ENCODE measurements around the gene TEX22. TPM values are rescaled to one million over a fixed set of nuclear protein-coding genes. Genes with fewer than 3 reads are reported as not detected.

TEX22 gene
- polyA plus RNA-seq, 2 donors, result 0.06 to 0.14 TPM

- peaks cover 24 to 26% of the 10 kb centered on the region in 2 donors for H3K4me1 ChIP-seq (ENCODE audit: control insufficient read depth in 2 of 2, insufficient read depth in 2 of 2, low read length in 1 of 2)
- peaks cover 0 to 2% of the 10 kb centered on the region in 2 donors for H3K9me3 ChIP-seq (ENCODE audit: control insufficient read depth in 2 of 2, insufficient read depth in 1 of 2, low read depth in 1 of 2, low read length in 1 of 2)
- no peaks in the 10 kb centered on the region for H3K27me3 ChIP-seq (ENCODE audit: control insufficient read depth in 1 of 2, insufficient read depth in 2 of 2, low read length in 2 of 2)
- peak overlapping the region; percentile 68 to 84 for H3K4me3 ChIP-seq (ENCODE audit: low read depth in 1 of 2, low read length in 2 of 2)
- no peak overlapping the region for H3K27ac ChIP-seq (ENCODE audit: low read depth in 2 of 2, low read length in 1 of 2)
- WGBS, 2 donors, result 72 to 75% methylated on average over 19 of the region's 19 CpGs
- H3K36me3 ChIP-seq (ENCODE audit: control insufficient read depth in 2 of 2, insufficient read depth in 2 of 2, low read length in 1 of 2), result peaks cover 0 to 4% of the 10 kb centered on the region in 2 donors
Measured at GRCh38 chr14:105418269-105419194, 20.2 kb downstream of the TEX22 start.

GRCh38 chr14:105419195-105420091 lies 21.1 kb downstream of the TEX22 start, which contains the start of gene MTA1:
MTA1 (plus strand) TSS chr14:105419827; CDS start chr14:105420036, 209 bp downstream.
- peaks cover 0 to 4% of the 10 kb centered on the region in 2 donors for H3K36me3 ChIP-seq (ENCODE audit: control insufficient read depth in 2 of 2, insufficient read depth in 2 of 2, low read length in 1 of 2)
- H3K27ac ChIP-seq (ENCODE audit: low read depth in 2 of 2, low read length in 1 of 2), result peak within 1 kb of the TSS; percentile 48 to 61
- H3K4me1 ChIP-seq (ENCODE audit: control insufficient read depth in 2 of 2, insufficient read depth in 2 of 2, low read length in 1 of 2), result peaks cover 23 to 25% of the 10 kb centered on the region in 2 donors
- peak within 1 kb of the TSS; percentile 68 to 84 for H3K4me3 ChIP-seq (ENCODE audit: low read depth in 1 of 2, low read length in 2 of 2)
- H3K27me3 ChIP-seq (ENCODE audit: control insufficient read depth in 1 of 2, insufficient read depth in 2 of 2, low read length in 2 of 2), result no peaks in the 10 kb centered on the region
- 3 to 8% methylated on average over 33 to 96 of the region's 96 CpGs for WGBS, 2 donors
- H3K9me3 ChIP-seq (ENCODE audit: control insufficient read depth in 2 of 2, insufficient read depth in 1 of 2, low read depth in 1 of 2, low read length in 1 of 2), result peaks cover 0 to 2% of the 10 kb centered on the region in 2 donors

GRCh38 chr14:105420101-105420973 lies 22.0 kb downstream of the TEX22 start:
- Histone ChIP-seq H3K27me3 (ENCODE audit: control insufficient read depth in 1 of 2, insufficient read depth in 2 of 2, low read length in 2 of 2) (no peaks in the 10 kb centered on the region), H3K4me3 (ENCODE audit: low read depth in 1 of 2, low read length in 2 of 2) (peak overlapping the region; percentile 68 to 84), H3K36me3 (ENCODE audit: control insufficient read depth in 2 of 2, insufficient read depth in 2 of 2, low read length in 1 of 2) (peaks cover 0 to 8% of the 10 kb centered on the region in 2 donors), H3K4me1 (ENCODE audit: control insufficient read depth in 2 of 2, insufficient read depth in 2 of 2, low read length in 1 of 2) (peaks cover 22 to 23% of the 10 kb centered on the region in 2 donors), H3K27ac (ENCODE audit: low read depth in 2 of 2, low read length in 1 of 2) (peak overlapping the region; percentile 48 to 61), H3K9me3 (ENCODE audit: control insufficient read depth in 2 of 2, insufficient read depth in 1 of 2, low read depth in 1 of 2, low read length in 1 of 2) (peaks cover 0 to 2% of the 10 kb centered on the region in 2 donors)
- WGBS, 2 donors, result 2 to 4% methylated on average over 29 to 65 of the region's 67 CpGs

GRCh38 chr14:105420974-105421674 lies 22.8 kb downstream of the TEX22 start:
- peak overlapping the region; percentile 67 to 84 for H3K4me3 ChIP-seq (ENCODE audit: low read depth in 1 of 2, low read length in 2 of 2)

GRCh38 chr14:105421723-105422615 lies 23.6 kb downstream of the TEX22 start:
- no peak overlapping the region for H3K4me3 ChIP-seq (ENCODE audit: low read depth in 1 of 2, low read length in 2 of 2)
- H3K4me1 ChIP-seq (ENCODE audit: control insufficient read depth in 2 of 2, insufficient read depth in 2 of 2, low read length in 1 of 2), result peaks cover 22 to 23% of the 10 kb centered on the region in 2 donors
- WGBS, 2 donors, result 60 to 69% methylated on average over 32 of the region's 32 CpGs
- peak overlapping the region in 1 of 2 donors; percentile 5 for H3K27ac ChIP-seq (ENCODE audit: low read depth in 2 of 2, low read length in 1 of 2)
- peaks cover 2 to 3% of the 10 kb centered on the region in 2 donors for H3K9me3 ChIP-seq (ENCODE audit: control insufficient read depth in 2 of 2, insufficient read depth in 1 of 2, low read depth in 1 of 2, low read length in 1 of 2)
- peaks cover 0 to 15% of the 10 kb centered on the region in 2 donors for H3K36me3 ChIP-seq (ENCODE audit: control insufficient read depth in 2 of 2, insufficient read depth in 2 of 2, low read length in 1 of 2)
- H3K27me3 ChIP-seq (ENCODE audit: control insufficient read depth in 1 of 2, insufficient read depth in 2 of 2, low read length in 2 of 2), result no peaks in the 10 kb centered on the region

More at GRCh38 chr14:105420974-105421674, 22.8 kb downstream of the TEX22 start:
- 35 to 41% methylated on average over 23 of the region's 23 CpGs for WGBS, 2 donors
- H3K9me3 ChIP-seq (ENCODE audit: control insufficient read depth in 2 of 2, insufficient read depth in 1 of 2, low read depth in 1 of 2, low read length in 1 of 2), result peaks cover 0 to 2% of the 10 kb centered on the region in 2 donors
- H3K36me3 ChIP-seq (ENCODE audit: control insufficient read depth in 2 of 2, insufficient read depth in 2 of 2, low read length in 1 of 2), result peaks cover 0 to 12% of the 10 kb centered on the region in 2 donors
- peaks cover 22 to 23% of the 10 kb centered on the region in 2 donors for H3K4me1 ChIP-seq (ENCODE audit: control insufficient read depth in 2 of 2, insufficient read depth in 2 of 2, low read length in 1 of 2)
- peak overlapping the region in 1 of 2 donors; percentile 37 for H3K27ac ChIP-seq (ENCODE audit: low read depth in 2 of 2, low read length in 1 of 2)
- H3K27me3 ChIP-seq (ENCODE audit: control insufficient read depth in 1 of 2, insufficient read depth in 2 of 2, low read length in 2 of 2), result no peaks in the 10 kb centered on the region

GRCh38 chr14:105422695-105423487 lies 24.6 kb downstream of the TEX22 start:
- Histone ChIP-seq H3K4me1 (ENCODE audit: control insufficient read depth in 2 of 2, insufficient read depth in 2 of 2, low read length in 1 of 2) (peaks cover 22 to 23% of the 10 kb centered on the region in 2 donors), H3K27ac (ENCODE audit: low read depth in 2 of 2, low read length in 1 of 2) (peak overlapping the region in 1 of 2 donors; percentile 9), H3K4me3 (ENCODE audit: low read depth in 1 of 2, low read length in 2 of 2) (no peak overlapping the region), H3K36me3 (ENCODE audit: control insufficient read depth in 2 of 2, insufficient read depth in 2 of 2, low read length in 1 of 2) (peaks cover 0 to 15% of the 10 kb centered on the region in 2 donors), H3K9me3 (ENCODE audit: control insufficient read depth in 2 of 2, insufficient read depth in 1 of 2, low read depth in 1 of 2, low read length in 1 of 2) (peaks cover 0 to 3% of the 10 kb centered on the region in 2 donors), H3K27me3 (ENCODE audit: control insufficient read depth in 1 of 2, insufficient read depth in 2 of 2, low read length in 2 of 2) (no peaks in the 10 kb centered on the region)
- 76 to 80% methylated on average over 21 of the region's 21 CpGs for WGBS, 2 donors

- peaks cover 0 to 15% of the 10 kb centered on the region in 2 donors for H3K36me3 ChIP-seq (ENCODE audit: control insufficient read depth in 2 of 2, insufficient read depth in 2 of 2, low read length in 1 of 2)
- WGBS, 2 donors, result 94 to 96% methylated on average over 20 to 21 of the region's 21 CpGs
- H3K27me3 ChIP-seq (ENCODE audit: control insufficient read depth in 1 of 2, insufficient read depth in 2 of 2, low read length in 2 of 2), result no peaks in the 10 kb centered on the region
Measured at GRCh38 chr14:105423488-105424195, 25.3 kb downstream of the TEX22 start.

More at GRCh38 chr14:105423488-105424195, 25.3 kb downstream of the TEX22 start:
- peaks cover 19 to 23% of the 10 kb centered on the region in 2 donors for H3K4me1 ChIP-seq (ENCODE audit: control insufficient read depth in 2 of 2, insufficient read depth in 2 of 2, low read length in 1 of 2)
- peaks cover 0 to 3% of the 10 kb centered on the region in 2 donors for H3K9me3 ChIP-seq (ENCODE audit: control insufficient read depth in 2 of 2, insufficient read depth in 1 of 2, low read depth in 1 of 2, low read length in 1 of 2)
- no peak overlapping the region for H3K4me3 ChIP-seq (ENCODE audit: low read depth in 1 of 2, low read length in 2 of 2)
- no peak overlapping the region for H3K27ac ChIP-seq (ENCODE audit: low read depth in 2 of 2, low read length in 1 of 2)

All from esophagus (tissue), 2 donors.